NT2/D1 (cell line): ENCODE measurements around the gene USP28.

ENCODE experiments used
- DNase-seq: peaks from one replicate; pipeline ENCODE4 v3.0.0-alpha.2; 2011; ENCODE audit warnings: low read depth, low spot score
- H3K27me3 ChIP-seq: 2 replicates; pipeline ENCODE4 v1.6.0; 2011; ENCODE audit warnings: mild to moderate bottlenecking; ENCODE audit not compliant: insufficient read length, insufficient read depth
- H3K36me3 ChIP-seq: 2 replicates; pipeline ENCODE4 v1.6.1; 2011; ENCODE audit warnings: mild to moderate bottlenecking, low read length, mixed read lengths; ENCODE audit not compliant: insufficient read depth, insufficient read length
- H3K4me1 ChIP-seq: 2 replicates; pipeline ENCODE4 v1.5.1; 2011; ENCODE audit not compliant: insufficient read depth, insufficient read length
- H3K4me3 ChIP-seq: 2 replicates; pipeline ENCODE4 v1.5.1; 2011; ENCODE audit warnings: low read depth; ENCODE audit not compliant: insufficient read length
- H3K9ac ChIP-seq: 2 replicates; pipeline ENCODE4 v1.6.0; 2011; ENCODE audit warnings: low read depth; ENCODE audit not compliant: insufficient read length
- H3K9me3 ChIP-seq: 2 replicates; pipeline ENCODE4 v1.5.1; 2011; ENCODE audit warnings: mild to moderate bottlenecking, low read length; ENCODE audit not compliant: insufficient read depth
- SUZ12 ChIP-seq: IDR thresholded peaks from 2 replicates; pipeline ENCODE4 v1.6.1; 2011; ENCODE audit not compliant: insufficient read length, insufficient read depth; ENCODE audit errors: extremely low read depth
- YY1 ChIP-seq: IDR thresholded peaks from 2 replicates; pipeline ENCODE4 v1.6.1; 2011; ENCODE audit not compliant: insufficient read length, insufficient read depth
- ZNF274 ChIP-seq: IDR thresholded peaks from 2 replicates; pipeline ENCODE4 v1.6.1; 2011; ENCODE audit warnings: mild to moderate bottlenecking, low read depth, low read length

Gene USP28

GRCh38 chr11:113841691-113842090, 33.7 kb downstream of the USP28 start:
- no peak overlapping the region for H3K4me3 ChIP-seq
- no peak overlapping the region for H3K9ac ChIP-seq
- H3K9me3 ChIP-seq, result no peaks in the 10 kb centered on the region
- peaks cover 42% of the 10 kb centered on the region for H3K36me3 ChIP-seq
- no peaks in the 10 kb centered on the region for H3K27me3 ChIP-seq
- DNase-seq, result no peak
- no peak for TF ChIP-seq ZNF274
- TF ChIP-seq YY1, result no peak
- no peak for TF ChIP-seq SUZ12
- H3K4me1 ChIP-seq, result no peaks in the 10 kb centered on the region

GRCh38 chr11:113840932-113841664, 34.3 kb downstream of the USP28 start:
- Histone ChIP-seq H3K9me3 (no peaks in the 10 kb centered on the region), H3K4me3 (no peak overlapping the region), H3K4me1 (no peaks in the 10 kb centered on the region), H3K27me3 (no peaks in the 10 kb centered on the region), H3K36me3 (peaks cover 48% of the 10 kb centered on the region), H3K9ac (no peak overlapping the region)
- no peak for TF ChIP-seq ZNF274
- TF ChIP-seq YY1, result no peak
- TF ChIP-seq SUZ12, result no peak
- no peak for DNase-seq

GRCh38 chr11:113839842-113840241, 35.5 kb downstream of the USP28 start:
- Histone ChIP-seq H3K36me3 (peaks cover 59% of the 10 kb centered on the region), H3K4me3 (no peak overlapping the region)

GRCh38 chr11:113838005-113838404, 37.4 kb downstream of the USP28 start:
- Histone ChIP-seq H3K4me3 (no peak overlapping the region), H3K27me3 (no peaks in the 10 kb centered on the region), H3K9me3 (no peaks in the 10 kb centered on the region), H3K4me1 (no peaks in the 10 kb centered on the region), H3K9ac (no peak overlapping the region), H3K36me3 (peaks cover 70% of the 10 kb centered on the region)
- no peak for DNase-seq
- TF ChIP-seq ZNF274 (no peak), SUZ12 (no peak), YY1 (no peak)

More at GRCh38 chr11:113839842-113840241, 35.5 kb downstream of the USP28 start:
- Histone ChIP-seq H3K27me3 (no peaks in the 10 kb centered on the region), H3K9ac (no peak overlapping the region), H3K9me3 (no peaks in the 10 kb centered on the region), H3K4me1 (no peaks in the 10 kb centered on the region)
- TF ChIP-seq ZNF274 (no peak), YY1 (no peak), SUZ12 (no peak)
- DNase-seq, result no peak

- DNase-seq, result no peak
- H3K4me1 ChIP-seq, result no peaks in the 10 kb centered on the region
- H3K27me3 ChIP-seq, result no peaks in the 10 kb centered on the region
- TF ChIP-seq YY1, result no peak
- no peak for TF ChIP-seq ZNF274
- no peak for TF ChIP-seq SUZ12
- H3K9ac ChIP-seq, result no peak overlapping the region
- peaks cover 80% of the 10 kb centered on the region for H3K36me3 ChIP-seq
- H3K9me3 ChIP-seq, result no peaks in the 10 kb centered on the region
- H3K4me3 ChIP-seq, result no peak overlapping the region
Measured at GRCh38 chr11:113835306-113835705, 40.1 kb downstream of the USP28 start.

GRCh38 chr11:113833151-113833550, 42.2 kb downstream of the USP28 start:
- Histone ChIP-seq H3K36me3 (peaks cover 76% of the 10 kb centered on the region), H3K9me3 (no peaks in the 10 kb centered on the region), H3K9ac (no peak overlapping the region), H3K4me1 (no peaks in the 10 kb centered on the region), H3K4me3 (no peak overlapping the region), H3K27me3 (no peaks in the 10 kb centered on the region)
- no peak for DNase-seq
- TF ChIP-seq SUZ12 (no peak), YY1 (no peak), ZNF274 (no peak)

GRCh38 chr11:113831314-113831713, 44.1 kb downstream of the USP28 start:
- H3K27me3 ChIP-seq, result no peaks in the 10 kb centered on the region
- TF ChIP-seq ZNF274 (no peak), YY1 (no peak), SUZ12 (no peak)
- H3K9me3 ChIP-seq, result no peaks in the 10 kb centered on the region
- H3K4me1 ChIP-seq, result no peaks in the 10 kb centered on the region
- H3K36me3 ChIP-seq, result peaks cover 69% of the 10 kb centered on the region
- DNase-seq, result no peak
- H3K9ac ChIP-seq, result no peak overlapping the region
- no peak overlapping the region for H3K4me3 ChIP-seq
